HG03439 (cell line): ENCODE data around the gene SPAG9.
A peak's percentile ranks its signal among the peaks of the same experiment; 100 is the strongest.

ENCODE experiments used
- ATAC-seq: cut with Tn5 transposase; IDR thresholded peaks from one replicate; pipeline ENCODE4 v1.9.1; 2021; ENCODE audit warnings: mild to moderate bottlenecking, moderate library complexity; ENCODE audit not compliant: unreplicated experiment

SPAG9 gene

GRCh38 chr17:51120739-51121619 lies at the start of gene SPAG9:
Gene SPAG9 (minus strand): TSS chr17:51120868. CDS start chr17:51120656, 212 bp downstream.
- peak; percentile 70 for ATAC-seq

- ATAC-seq, result no peak
These were observed 48.7 kb upstream of the SPAG9 start for GRCh38 chr17:51169340-51169739.

- peak; percentile 52 for ATAC-seq
These were observed 46.6 kb upstream of the SPAG9 start for GRCh38 chr17:51166987-51167931.

GRCh38 chr17:51166198-51166986 lies 45.7 kb upstream of the SPAG9 start, which contains the start of gene NME2:
Gene NME2 (plus strand): TSS chr17:51166411. CDS start chr17:51166831, 420 bp downstream.
- peak; percentile 79 for ATAC-seq

- no peak for ATAC-seq
These were observed 45.1 kb upstream of the SPAG9 start for GRCh38 chr17:51165680-51166197.

GRCh38 chr17:51164911-51165679 lies 44.4 kb upstream of the SPAG9 start:
- ATAC-seq, result no peak

GRCh38 chr17:51161541-51161940 lies 40.9 kb upstream of the SPAG9 start:
- no peak for ATAC-seq

- no peak for ATAC-seq
These were observed 38.9 kb upstream of the SPAG9 start for GRCh38 chr17:51159604-51160003.

GRCh38 chr17:51155416-51155815 lies 34.7 kb upstream of the SPAG9 start:
- no peak for ATAC-seq

- ATAC-seq, result no peak
These were observed 33.5 kb upstream of the SPAG9 start for GRCh38 chr17:51154176-51154575.

- ATAC-seq, result peak; percentile 93
These were observed 32.8 kb upstream of the SPAG9 start, which contains the start of gene NME1 for GRCh38 chr17:51153210-51154072. Gene NME1 (plus strand): TSS chr17:51153559. CDS start chr17:51155655, 2,096 bp downstream.

GRCh38 chr17:51152766-51153209 lies 32.1 kb upstream of the SPAG9 start:
- no peak for ATAC-seq

GRCh38 chr17:51150932-51151331 lies 30.3 kb upstream of the SPAG9 start:
- ATAC-seq, result no peak

- ATAC-seq, result no peak
These were observed 28.5 kb upstream of the SPAG9 start for GRCh38 chr17:51149163-51149562.

- peak; percentile 51 for ATAC-seq
These were observed 27.0 kb upstream of the SPAG9 start for GRCh38 chr17:51147650-51148049.

GRCh38 chr17:51144266-51145022 lies 23.8 kb upstream of the SPAG9 start:
- no peak for ATAC-seq

GRCh38 chr17:51142597-51142996 lies 21.9 kb upstream of the SPAG9 start:
- ATAC-seq, result no peak

- no peak for ATAC-seq
These were observed 15.3 kb upstream of the SPAG9 start for GRCh38 chr17:51135956-51136355.
